ENCODE data around the gene HOTAIR. TPM values are rescaled to one million over a fixed set of nuclear protein-coding genes. Genes with fewer than 3 reads are reported as not detected.
A peak's percentile ranks its signal among the peaks of the same experiment; 100 is the strongest.

Gene HOTAIR
- polyA plus RNA-seq, 1 donor from 2014 or later = not detected

DNA sequence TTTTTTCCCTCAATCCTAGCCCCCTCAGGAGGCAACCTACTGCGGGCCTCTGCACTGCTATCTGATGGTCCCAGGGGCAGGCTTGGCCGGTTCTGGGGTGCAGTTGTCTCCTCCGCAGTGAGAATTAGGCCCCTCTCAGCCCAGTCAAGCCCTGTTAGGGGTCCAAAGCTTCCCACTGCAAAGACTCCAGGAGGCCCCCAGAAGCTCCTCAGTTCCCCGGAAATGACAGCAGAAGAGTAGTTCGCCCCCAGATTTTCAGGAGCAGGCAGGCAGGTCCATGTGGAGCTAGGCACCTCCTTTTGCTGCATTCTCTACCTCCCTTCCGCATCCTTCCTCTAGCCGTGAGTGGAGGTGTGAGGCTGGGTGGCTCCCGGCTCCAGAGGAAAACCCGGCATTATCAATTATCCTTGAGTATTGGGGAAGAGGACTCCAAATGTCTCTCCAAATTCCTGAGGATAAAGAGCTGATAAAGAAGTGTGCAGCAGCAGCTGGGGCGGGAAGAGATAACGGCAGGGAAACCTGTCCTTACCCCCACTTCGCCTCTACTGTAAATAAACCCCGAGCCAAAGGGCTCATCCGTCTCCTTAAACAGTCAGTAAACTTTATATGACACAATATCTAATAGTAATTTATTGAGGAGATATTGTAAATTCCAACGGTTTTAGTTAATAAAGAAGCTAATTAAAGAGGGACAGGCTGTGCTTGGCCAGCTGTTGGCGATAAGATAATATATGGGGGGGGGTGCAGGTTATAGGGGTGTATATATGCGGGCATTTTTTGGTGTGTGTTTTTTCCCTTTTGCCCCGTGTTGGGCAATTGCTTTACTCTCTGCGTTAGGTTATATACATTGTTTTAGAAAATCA, 20.7 kb downstream of the HOTAIR start:
- H3K4me1 Mint-ChIP-seq = peaks cover 6 to 12% (median 12%) of the 10 kb centered on the region in 3 donors
- peak overlapping the region; percentile 86 to 95 (median 92) for H3K27ac Mint-ChIP-seq
- peaks cover 2% of the 10 kb centered on the region for H3K36me3 Mint-ChIP-seq

GRCh38 chr12:53952871-53953734, 21.7 kb downstream of the HOTAIR start:
- peak overlapping the region in 2 of 4 donors; percentile 48 to 92 for H3K4me3 Mint-ChIP-seq
- H3K9me3 Mint-ChIP-seq = peaks cover 0 to 7% (median 0%) of the 10 kb centered on the region in 3 donors
- H3K27ac Mint-ChIP-seq = peak overlapping the region; percentile 86 to 95 (median 92)
- peaks cover 83% of the 10 kb centered on the region for H3K27me3 Mint-ChIP-seq
- H3K36me3 Mint-ChIP-seq = peaks cover 2% of the 10 kb centered on the region
- peaks cover 12% of the 10 kb centered on the region in 3 donors for H3K4me1 Mint-ChIP-seq

More for the DNA sequence above, 20.7 kb downstream of the HOTAIR start:
- peaks cover 0 to 7% (median 0%) of the 10 kb centered on the region in 3 donors for H3K9me3 Mint-ChIP-seq
- peaks cover 82% of the 10 kb centered on the region for H3K27me3 Mint-ChIP-seq
- H3K4me3 Mint-ChIP-seq = peak overlapping the region; percentile 25 to 92 (median 69)

DNA sequence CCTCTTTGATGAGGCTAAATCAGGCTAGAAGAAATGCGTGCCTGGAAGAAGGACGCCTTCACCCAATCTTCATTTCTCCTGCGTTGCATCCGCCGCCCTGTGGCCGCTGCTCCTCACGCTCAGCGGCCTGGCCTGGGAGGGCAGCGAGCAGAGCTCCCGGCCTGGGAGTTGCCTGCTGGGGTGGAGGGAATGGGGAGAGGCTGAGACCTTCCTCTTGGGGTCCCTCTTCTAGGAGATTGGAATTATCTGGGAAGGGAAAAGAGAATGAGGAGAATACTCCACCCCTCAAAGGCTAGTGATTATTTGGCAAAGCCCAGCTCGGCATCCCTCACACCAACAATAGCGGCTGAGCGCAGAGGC, 22.4 kb downstream of the HOTAIR start:
- Mint-ChIP-seq H3K27ac (peak overlapping the region; percentile 87 to 95 (median 92)), H3K27me3 (peaks cover 83% of the 10 kb centered on the region), H3K4me1 (peaks cover 12% of the 10 kb centered on the region in 3 donors), H3K36me3 (peaks cover 2% of the 10 kb centered on the region), H3K4me3 (peak overlapping the region in 2 of 4 donors; percentile 3 to 35), H3K9me3 (peaks cover 0 to 7% (median 0%) of the 10 kb centered on the region in 3 donors)

- Mint-ChIP-seq H3K4me1 (peaks cover 7 to 12% (median 7%) of the 10 kb centered on the region in 3 donors), H3K9me3 (peaks cover 0 to 3% (median 0%) of the 10 kb centered on the region in 3 donors), H3K4me3 (peak overlapping the region in 3 of 4 donors; percentile 3 to 58 (median 35))
These were observed 23.0 kb downstream of the HOTAIR start for GRCh38 chr12:53951577-53952334.

DNA sequence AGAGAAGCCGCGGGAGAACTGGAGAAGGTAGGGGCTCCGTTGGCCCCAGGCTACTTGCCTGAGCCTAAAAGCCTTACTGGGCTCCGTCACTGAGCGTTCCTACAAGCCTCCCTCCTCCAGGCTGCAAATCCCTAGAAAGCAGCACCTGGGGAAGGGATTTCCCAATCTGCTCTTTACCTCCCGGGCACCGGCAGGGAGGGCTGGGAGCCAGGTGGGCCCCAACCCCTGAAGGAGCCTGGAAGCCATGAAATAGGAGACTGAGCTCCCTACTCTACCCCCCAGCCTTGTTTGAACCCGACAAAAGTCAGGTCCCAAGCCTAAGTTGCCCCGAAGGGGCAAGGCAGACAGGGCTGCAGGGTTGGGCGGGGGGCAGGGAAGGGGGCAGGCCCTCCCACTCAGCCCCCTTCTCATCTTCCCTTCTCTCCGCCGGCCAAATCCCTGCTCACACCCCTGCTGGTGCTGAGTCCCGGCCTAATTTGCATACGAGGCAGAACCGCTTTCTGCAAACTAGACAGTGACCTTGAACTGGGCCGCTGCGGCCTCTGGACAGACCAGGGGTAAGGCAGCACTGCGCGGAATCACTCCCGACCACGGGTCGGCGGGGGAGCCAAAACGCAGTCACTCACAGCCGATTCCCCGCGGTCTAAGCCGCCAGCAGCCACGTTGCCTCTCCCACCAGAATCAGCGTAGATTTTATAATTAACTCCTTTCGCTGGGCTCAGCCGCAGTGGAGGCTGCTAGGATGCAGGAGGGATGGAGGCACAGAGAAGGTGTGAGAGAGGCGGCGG, 23.8 kb downstream of the HOTAIR start:
- Mint-ChIP-seq H3K27ac (peak overlapping the region; percentile 69 to 95 (median 87)), H3K36me3 (peaks cover 2% of the 10 kb centered on the region), H3K27me3 (peaks cover 78% of the 10 kb centered on the region), H3K4me3 (peak overlapping the region in 2 of 4 donors; percentile 58 to 75), H3K4me1 (peaks cover 3 to 12% (median 4%) of the 10 kb centered on the region in 3 donors), H3K9me3 (no peaks in the 10 kb centered on the region)

More at GRCh38 chr12:53951577-53952334, 23.0 kb downstream of the HOTAIR start:
- Mint-ChIP-seq H3K27me3 (peaks cover 78% of the 10 kb centered on the region), H3K27ac (peak overlapping the region; percentile 87 to 95 (median 92)), H3K36me3 (peaks cover 2% of the 10 kb centered on the region)

GRCh38 chr12:53950437-53950773, 24.3 kb downstream of the HOTAIR start:
- H3K9me3 Mint-ChIP-seq = no peaks in the 10 kb centered on the region
- H3K27me3 Mint-ChIP-seq = peaks cover 81% of the 10 kb centered on the region
- H3K4me3 Mint-ChIP-seq = peak overlapping the region in 1 of 4 donors; percentile 75
- peaks cover 0 to 12% (median 4%) of the 10 kb centered on the region in 3 donors for H3K4me1 Mint-ChIP-seq
- peaks cover 2% of the 10 kb centered on the region for H3K36me3 Mint-ChIP-seq
- peak overlapping the region; percentile 40 to 95 (median 67) for H3K27ac Mint-ChIP-seq

DNA sequence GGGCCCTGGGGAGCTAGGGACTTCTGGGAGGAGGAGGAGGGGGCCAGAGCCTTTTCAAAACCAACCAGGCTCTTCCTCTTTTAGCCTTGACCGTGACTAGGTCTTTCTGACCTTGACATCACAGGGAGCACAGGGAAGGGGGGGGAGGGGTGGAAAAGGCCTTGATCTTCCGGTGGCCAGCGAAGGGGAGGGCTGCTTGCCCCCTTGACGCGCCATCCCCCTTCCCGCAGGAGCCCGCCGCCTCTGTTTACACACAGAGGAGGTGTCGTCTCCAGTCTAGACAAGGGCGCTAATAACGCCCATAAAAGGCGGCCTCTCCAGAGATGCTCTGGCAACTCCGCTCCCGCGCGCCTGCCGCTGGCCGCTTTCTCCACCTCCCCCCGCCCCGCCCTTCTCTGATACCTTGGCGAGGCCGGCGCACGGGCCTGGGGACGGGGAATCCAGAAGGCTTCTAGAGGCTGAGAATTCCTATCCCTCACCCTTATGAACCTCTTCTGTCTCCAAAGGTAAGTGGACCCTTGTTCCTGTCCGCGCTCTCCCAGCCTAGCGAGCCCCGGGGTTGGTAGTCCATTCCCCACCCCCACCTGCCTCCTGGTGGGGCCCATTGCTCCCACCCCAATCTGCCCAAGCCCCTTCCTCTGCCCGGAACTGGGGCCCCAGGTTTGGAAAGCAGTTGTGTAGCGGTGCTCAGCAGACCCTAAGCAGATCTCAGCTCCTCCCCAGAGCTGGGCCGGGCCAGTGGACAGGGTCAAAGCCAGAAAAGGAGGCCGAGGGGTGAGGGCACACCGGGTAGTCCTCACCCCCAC, 24.9 kb downstream of the HOTAIR start:
- H3K36me3 Mint-ChIP-seq = peaks cover 2% of the 10 kb centered on the region
- H3K27ac Mint-ChIP-seq = peak overlapping the region; percentile 47 to 95 (median 67)
- H3K4me3 Mint-ChIP-seq = peak overlapping the region in 2 of 4 donors; percentile 47 to 75
- peaks cover 0 to 12% (median 4%) of the 10 kb centered on the region in 3 donors for H3K4me1 Mint-ChIP-seq
- peaks cover 85% of the 10 kb centered on the region for H3K27me3 Mint-ChIP-seq
- no peaks in the 10 kb centered on the region for H3K9me3 Mint-ChIP-seq

- H3K36me3 Mint-ChIP-seq = no peaks in the 10 kb centered on the region
- H3K9me3 Mint-ChIP-seq = peaks cover 0 to 3% (median 0%) of the 10 kb centered on the region in 3 donors
- H3K4me1 Mint-ChIP-seq = peaks cover 0 to 12% (median 4%) of the 10 kb centered on the region in 3 donors
- peak overlapping the region in 2 of 3 donors; percentile 47 to 95 for H3K27ac Mint-ChIP-seq
- peak overlapping the region in 1 of 4 donors; percentile 75 for H3K4me3 Mint-ChIP-seq
- H3K27me3 Mint-ChIP-seq = peaks cover 84% of the 10 kb centered on the region
These were observed 25.8 kb downstream of the HOTAIR start for GRCh38 chr12:53948650-53949593.

DNA sequence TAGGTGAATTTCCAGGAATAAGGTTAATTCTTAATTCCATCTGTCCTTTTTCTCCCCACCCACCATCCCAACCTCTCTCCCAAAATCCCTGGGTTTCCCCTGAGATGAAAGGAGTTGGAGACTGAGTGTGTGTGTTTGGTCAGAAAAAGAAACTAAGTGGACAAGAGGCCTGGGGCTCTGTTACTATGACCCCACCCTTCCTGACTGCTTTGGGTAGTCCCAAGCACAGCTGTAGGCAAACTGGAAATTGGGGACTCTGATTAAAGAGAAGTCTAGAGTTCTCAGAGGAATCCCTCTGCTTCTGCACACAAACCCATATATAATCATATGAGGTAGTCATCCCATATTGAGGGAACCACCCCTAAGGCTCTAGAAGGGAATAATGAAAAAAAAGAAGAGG, 27.0 kb downstream of the HOTAIR start:
- Mint-ChIP-seq H3K36me3 (no peaks in the 10 kb centered on the region), H3K27me3 (peaks cover 80% of the 10 kb centered on the region), H3K4me1 (peaks cover 0 to 12% (median 3%) of the 10 kb centered on the region in 3 donors), H3K27ac (peak overlapping the region in 1 of 3 donors; percentile 95), H3K4me3 (no peak overlapping the region), H3K9me3 (peaks cover 0 to 3% (median 0%) of the 10 kb centered on the region in 3 donors)

GRCh38 chr12:53944907-53945847, 29.6 kb downstream of the HOTAIR start:
- Mint-ChIP-seq H3K4me3 (no peak overlapping the region), H3K27me3 (peaks cover 72% of the 10 kb centered on the region), H3K27ac (peak overlapping the region; percentile 38 to 82 (median 67)), H3K9me3 (peaks cover 0 to 3% (median 1%) of the 10 kb centered on the region in 3 donors), H3K36me3 (no peaks in the 10 kb centered on the region), H3K4me1 (peaks cover 0 to 8% (median 0%) of the 10 kb centered on the region in 3 donors)

GRCh38 chr12:53944209-53944608, 30.5 kb downstream of the HOTAIR start:
- H3K27me3 Mint-ChIP-seq = peaks cover 67% of the 10 kb centered on the region
- H3K9me3 Mint-ChIP-seq = peaks cover 0 to 3% (median 1%) of the 10 kb centered on the region in 3 donors
- H3K4me1 Mint-ChIP-seq = peaks cover 0 to 7% (median 0%) of the 10 kb centered on the region in 3 donors
- peak overlapping the region in 2 of 4 donors; percentile 25 to 47 for H3K4me3 Mint-ChIP-seq
- no peaks in the 10 kb centered on the region for H3K36me3 Mint-ChIP-seq
- peak overlapping the region in 2 of 3 donors; percentile 46 to 82 for H3K27ac Mint-ChIP-seq

All from IgD-negative memory B cell (primary cell).